ENCODE results near the gene EGFL7.

Gene EGFL7

GRCh38 chr9:136721339-136722092 is 58.8 kb downstream of the EGFL7 start (continued):
- TF ChIP-seq, protein P1, sequence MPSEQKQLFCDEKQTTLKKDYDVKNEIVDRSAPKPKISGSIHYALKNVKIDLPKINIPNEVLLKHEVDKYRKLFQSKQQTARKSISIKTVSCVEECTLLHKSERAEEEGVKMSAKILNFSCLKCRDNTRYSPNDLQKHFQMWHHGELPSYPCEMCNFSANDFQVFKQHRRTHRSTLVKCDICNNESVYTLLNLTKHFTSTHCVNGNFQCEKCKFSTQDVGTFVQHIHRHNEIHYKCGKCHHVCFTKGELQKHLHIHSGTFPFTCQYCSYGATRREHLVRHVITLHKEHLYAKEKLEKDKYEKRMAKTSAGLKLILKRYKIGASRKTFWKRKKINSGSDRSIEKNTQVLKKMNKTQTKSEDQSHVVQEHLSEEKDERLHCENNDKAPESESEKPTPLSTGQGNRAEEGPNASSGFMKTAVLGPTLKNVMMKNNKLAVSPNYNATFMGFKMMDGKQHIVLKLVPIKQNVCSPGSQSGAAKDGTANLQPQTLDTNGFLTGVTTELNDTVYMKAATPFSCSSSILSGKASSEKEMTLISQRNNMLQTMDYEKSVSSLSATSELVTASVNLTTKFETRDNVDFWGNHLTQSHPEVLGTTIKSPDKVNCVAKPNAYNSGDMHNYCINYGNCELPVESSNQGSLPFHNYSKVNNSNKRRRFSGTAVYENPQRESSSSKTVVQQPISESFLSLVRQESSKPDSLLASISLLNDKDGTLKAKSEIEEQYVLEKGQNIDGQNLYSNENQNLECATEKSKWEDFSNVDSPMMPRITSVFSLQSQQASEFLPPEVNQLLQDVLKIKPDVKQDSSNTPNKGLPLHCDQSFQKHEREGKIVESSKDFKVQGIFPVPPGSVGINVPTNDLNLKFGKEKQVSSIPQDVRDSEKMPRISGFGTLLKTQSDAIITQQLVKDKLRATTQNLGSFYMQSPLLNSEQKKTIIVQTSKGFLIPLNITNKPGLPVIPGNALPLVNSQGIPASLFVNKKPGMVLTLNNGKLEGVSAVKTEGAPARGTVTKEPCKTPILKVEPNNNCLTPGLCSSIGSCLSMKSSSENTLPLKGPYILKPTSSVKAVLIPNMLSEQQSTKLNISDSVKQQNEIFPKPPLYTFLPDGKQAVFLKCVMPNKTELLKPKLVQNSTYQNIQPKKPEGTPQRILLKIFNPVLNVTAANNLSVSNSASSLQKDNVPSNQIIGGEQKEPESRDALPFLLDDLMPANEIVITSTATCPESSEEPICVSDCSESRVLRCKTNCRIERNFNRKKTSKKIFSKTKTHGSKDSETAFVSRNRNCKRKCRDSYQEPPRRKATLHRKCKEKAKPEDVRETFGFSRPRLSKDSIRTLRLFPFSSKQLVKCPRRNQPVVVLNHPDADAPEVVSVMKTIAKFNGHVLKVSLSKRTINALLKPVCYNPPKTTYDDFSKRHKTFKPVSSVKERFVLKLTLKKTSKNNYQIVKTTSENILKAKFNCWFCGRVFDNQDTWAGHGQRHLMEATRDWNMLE (tag by site-specific recombination; conservative IDR thresholded peaks at IDR 0.05; ENCODE audit: low read depth): no peak
- TF ChIP-seq ZNF10 (tag by site-specific recombination; IDR thresholded peaks at IDR 0.05): peak; percentile 24; the same call in 1 of the 2 replicates
- TF ChIP-seq ZBTB44 (tag by site-specific recombination; IDR thresholded peaks at IDR 0.05): no peak
- no peak for TF ChIP-seq ZNF274 (IDR thresholded peaks at IDR 0.05; ENCODE audit: low read length)
- no peak for TF ChIP-seq ZNF274 (tag by site-specific recombination; IDR thresholded peaks at IDR 0.05; ENCODE audit: borderline replicate concordance)
- TF ChIP-seq, protein P2, sequence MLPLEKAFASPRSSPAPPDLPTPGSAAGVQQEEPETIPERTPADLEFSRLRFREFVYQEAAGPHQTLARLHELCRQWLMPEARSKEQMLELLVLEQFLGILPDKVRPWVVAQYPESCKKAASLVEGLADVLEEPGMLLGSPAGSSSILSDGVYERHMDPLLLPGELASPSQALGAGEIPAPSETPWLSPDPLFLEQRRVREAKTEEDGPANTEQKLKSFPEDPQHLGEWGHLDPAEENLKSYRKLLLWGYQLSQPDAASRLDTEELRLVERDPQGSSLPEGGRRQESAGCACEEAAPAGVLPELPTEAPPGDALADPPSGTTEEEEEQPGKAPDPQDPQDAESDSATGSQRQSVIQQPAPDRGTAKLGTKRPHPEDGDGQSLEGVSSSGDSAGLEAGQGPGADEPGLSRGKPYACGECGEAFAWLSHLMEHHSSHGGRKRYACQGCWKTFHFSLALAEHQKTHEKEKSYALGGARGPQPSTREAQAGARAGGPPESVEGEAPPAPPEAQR (tag by site-specific recombination; IDR thresholded peaks at IDR 0.05): no peak
- TF ChIP-seq ZNF292 (tag by site-specific recombination; IDR thresholded peaks at IDR 0.05; ENCODE audit: borderline replicate concordance, low read depth): no peak
- peak; percentile 70 for TF ChIP-seq PRDM10 (tag by site-specific recombination; IDR thresholded peaks at IDR 0.05)
- no peak for TF ChIP-seq ZNF211 (tag by site-specific recombination; IDR thresholded peaks at IDR 0.05; ENCODE audit: low read depth)
- TF ChIP-seq ZBTB48 (tag by site-specific recombination; IDR thresholded peaks at IDR 0.05): 0 out of 2 replicates have a peak, but pooled peaks have one; percentile 18
- TF ChIP-seq ZNF404 (tag by site-specific recombination; IDR thresholded peaks at IDR 0.05): no peak
- TF ChIP-seq ZNF670 (tag by site-specific recombination; IDR thresholded peaks at IDR 0.05; ENCODE audit: low read depth): no peak
- TF ChIP-seq ZNF202 (tag by site-specific recombination; IDR thresholded peaks at IDR 0.05; ENCODE audit: borderline replicate concordance): no peak
- TF ChIP-seq, protein P3, sequence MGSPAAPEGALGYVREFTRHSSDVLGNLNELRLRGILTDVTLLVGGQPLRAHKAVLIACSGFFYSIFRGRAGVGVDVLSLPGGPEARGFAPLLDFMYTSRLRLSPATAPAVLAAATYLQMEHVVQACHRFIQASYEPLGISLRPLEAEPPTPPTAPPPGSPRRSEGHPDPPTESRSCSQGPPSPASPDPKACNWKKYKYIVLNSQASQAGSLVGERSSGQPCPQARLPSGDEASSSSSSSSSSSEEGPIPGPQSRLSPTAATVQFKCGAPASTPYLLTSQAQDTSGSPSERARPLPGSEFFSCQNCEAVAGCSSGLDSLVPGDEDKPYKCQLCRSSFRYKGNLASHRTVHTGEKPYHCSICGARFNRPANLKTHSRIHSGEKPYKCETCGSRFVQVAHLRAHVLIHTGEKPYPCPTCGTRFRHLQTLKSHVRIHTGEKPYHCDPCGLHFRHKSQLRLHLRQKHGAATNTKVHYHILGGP (tag by site-specific recombination; IDR thresholded peaks at IDR 0.05): no peak
- TF ChIP-seq ZXDB (tag by site-specific recombination; IDR thresholded peaks at IDR 0.05): peak; percentile 68
- no peak for TF ChIP-seq MZF1 (tag by site-specific recombination; IDR thresholded peaks at IDR 0.05; ENCODE audit: borderline replicate concordance)
- TF ChIP-seq ZNF660 (tag by site-specific recombination; IDR thresholded peaks at IDR 0.05): no peak
- no peak for TF ChIP-seq ZNF350 (tag by site-specific recombination; IDR thresholded peaks at IDR 0.05)
- TF ChIP-seq YY1 (tag by site-specific recombination; IDR thresholded peaks at IDR 0.05): no peak
- TF ChIP-seq KLF7 (tag by site-specific recombination; IDR thresholded peaks at IDR 0.05; ENCODE audit: borderline replicate concordance): no peak
- TF ChIP-seq ZNF544 (tag by site-specific recombination; IDR thresholded peaks at IDR 0.05): no peak
- TF ChIP-seq KLF9 (tag by site-specific recombination; IDR thresholded peaks at IDR 0.05; ENCODE audit: low read depth): peak; percentile 72
- no peak for TF ChIP-seq HOXC10 (CRISPR knock-in tag; IDR thresholded peaks at IDR 0.05)
- TF ChIP-seq, protein P4, sequence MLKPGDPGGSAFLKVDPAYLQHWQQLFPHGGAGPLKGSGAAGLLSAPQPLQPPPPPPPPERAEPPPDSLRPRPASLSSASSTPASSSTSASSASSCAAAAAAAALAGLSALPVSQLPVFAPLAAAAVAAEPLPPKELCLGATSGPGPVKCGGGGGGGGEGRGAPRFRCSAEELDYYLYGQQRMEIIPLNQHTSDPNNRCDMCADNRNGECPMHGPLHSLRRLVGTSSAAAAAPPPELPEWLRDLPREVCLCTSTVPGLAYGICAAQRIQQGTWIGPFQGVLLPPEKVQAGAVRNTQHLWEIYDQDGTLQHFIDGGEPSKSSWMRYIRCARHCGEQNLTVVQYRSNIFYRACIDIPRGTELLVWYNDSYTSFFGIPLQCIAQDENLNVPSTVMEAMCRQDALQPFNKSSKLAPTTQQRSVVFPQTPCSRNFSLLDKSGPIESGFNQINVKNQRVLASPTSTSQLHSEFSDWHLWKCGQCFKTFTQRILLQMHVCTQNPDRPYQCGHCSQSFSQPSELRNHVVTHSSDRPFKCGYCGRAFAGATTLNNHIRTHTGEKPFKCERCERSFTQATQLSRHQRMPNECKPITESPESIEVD (tag by site-specific recombination; IDR thresholded peaks at IDR 0.05): no peak

Measured in HEK293 (cell line).